ENCODE measurements around the gene AP1S2. TPM values are rescaled to one million over a fixed set of nuclear protein-coding genes. Genes with fewer than 3 reads are reported as not detected.

AP1S2 gene
- 84.3 and 87.2 TPM in 2 replicates for total RNA-seq (2014; rRNA removed; shearing (Covaris generic))

DNA sequence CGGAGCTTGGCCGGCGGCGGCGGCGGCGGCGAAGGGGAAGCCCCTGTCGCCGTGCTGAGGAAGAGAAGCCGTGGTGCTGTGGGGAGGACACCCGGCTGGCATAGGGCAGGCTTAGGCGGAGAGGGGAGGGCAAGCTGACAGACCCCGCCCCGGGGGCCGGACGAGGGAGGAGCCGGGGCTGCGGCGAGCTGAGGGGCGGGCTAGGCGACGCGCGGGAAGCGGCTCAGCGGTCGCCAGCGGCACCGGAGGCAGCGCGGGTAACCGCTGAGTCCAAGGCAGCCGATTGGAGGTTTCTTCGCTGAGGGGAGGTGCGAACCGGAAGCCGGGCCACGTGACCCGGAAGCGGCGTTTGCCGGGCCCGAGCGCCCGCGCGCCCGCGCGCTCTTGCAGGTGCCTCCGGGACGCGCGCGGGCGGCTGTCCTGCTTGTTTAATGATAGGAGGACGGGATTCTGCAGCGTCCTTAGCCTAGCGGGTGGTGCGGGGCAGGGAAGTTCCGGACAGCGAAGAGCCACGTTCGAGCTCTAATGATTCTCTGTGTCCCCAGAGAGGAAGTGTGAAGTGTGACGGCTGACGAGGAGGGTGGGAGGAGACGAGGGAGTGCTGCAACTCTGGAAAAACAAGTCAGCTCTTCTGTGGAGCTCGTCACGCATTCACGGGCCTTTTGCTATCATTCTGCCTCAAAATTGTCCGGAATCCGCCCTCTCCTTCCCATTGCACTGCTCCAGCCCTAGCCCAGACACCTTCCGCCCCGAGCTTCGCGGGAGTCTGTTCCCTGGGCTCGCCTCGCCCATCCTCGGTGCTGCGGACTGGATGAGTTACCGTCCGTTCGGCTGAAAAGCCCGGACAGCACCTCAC, at the start of gene AP1S2:
AP1S2 (minus strand) TSS at position 102 of the 856 bp plus-strand sequence. CDS start 2,289 bp downstream, outside the sequence.

DNA sequence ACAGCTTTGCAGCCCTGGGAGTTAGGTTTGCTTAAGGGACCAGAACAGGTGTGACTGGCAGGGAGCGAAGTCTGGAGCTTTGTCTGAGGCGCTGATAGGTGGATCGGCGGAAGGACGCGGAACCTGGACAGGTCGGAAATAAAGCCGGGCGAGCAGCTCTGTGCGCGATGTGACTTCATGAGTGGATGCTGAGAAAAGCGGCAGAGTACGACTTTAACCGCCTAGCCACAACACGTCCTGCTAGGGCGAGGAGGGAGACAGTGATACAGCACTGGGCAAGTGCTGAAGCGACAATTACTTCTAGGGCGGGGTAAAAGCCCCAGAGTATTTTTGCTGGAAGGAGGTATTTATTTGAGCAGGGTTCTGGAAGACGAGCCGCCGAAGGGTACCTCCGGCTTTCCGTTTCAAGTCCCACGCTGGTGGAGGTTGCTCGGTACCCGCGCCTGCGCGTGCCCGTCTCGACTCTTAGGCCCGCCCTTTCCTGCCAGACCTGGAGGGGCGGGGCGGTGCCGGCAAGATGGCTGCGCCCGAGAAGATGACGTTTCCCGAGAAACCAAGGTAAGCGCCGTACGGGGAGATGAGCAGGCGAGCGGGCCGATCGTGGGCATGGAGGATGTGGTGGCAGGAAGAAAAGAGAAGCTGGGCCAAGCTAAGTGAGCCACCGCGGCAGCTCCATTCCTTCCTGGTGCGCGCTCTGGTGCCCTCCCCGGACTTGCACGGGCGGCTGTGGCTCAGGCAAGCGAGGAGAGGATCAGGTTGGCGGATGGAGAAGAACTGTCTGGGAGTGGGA, 64.4 kb downstream of the AP1S2 start, which contains the start of gene ZRSR2:
ZRSR2 (plus strand) TSS at position 506 of the 790 bp plus-strand sequence; CDS start at position 518, 12 bp downstream.

Other genes starting within 250 kb of the AP1S2 start
- 0.56 and 0.79 TPM in 2 replicates for gene CLTRN, start 190.0 kb downstream of the AP1S2 start, total RNA-seq (2014; rRNA removed; shearing (Covaris generic))
- 12.6 and 12.9 TPM in 2 replicates for gene CA5B, start 116.5 kb downstream of the AP1S2 start, total RNA-seq (2014; rRNA removed; shearing (Covaris generic))
- 6.9 and 9.7 TPM in 2 replicates for gene ZRSR2, start 64.3 kb downstream of the AP1S2 start, total RNA-seq (2014; rRNA removed; shearing (Covaris generic))

All from A375 (cell line).